ENCODE measurements around the gene ACTMAP. TPM values are rescaled to one million over a fixed set of nuclear protein-coding genes. Genes with fewer than 3 reads are reported as not detected.

Gene ACTMAP
- total RNA-seq, 1 donor from 2014 or later: 20.7 TPM

GRCh38 chr19:40742886-40743285 lies 7.4 kb downstream of the ACTMAP start:
- H3K4me1 Mint-ChIP-seq (ENCODE audit: low read depth, unreplicated experiment): peaks cover 27% of the 10 kb centered on the region
- peaks cover 15% of the 10 kb centered on the region for H3K9me3 Mint-ChIP-seq (ENCODE audit: unreplicated experiment)
- H3K27ac Mint-ChIP-seq (ENCODE audit: unreplicated experiment): no peak overlapping the region
- H3K36me3 Mint-ChIP-seq (ENCODE audit: unreplicated experiment): no peaks in the 10 kb centered on the region
- TF ChIP-seq CTCF (IDR thresholded peaks at IDR 0.05; ENCODE audit: partially characterized antibody, unreplicated experiment): no peak
- peaks cover 17% of the 10 kb centered on the region for H3K27me3 Mint-ChIP-seq (ENCODE audit: unreplicated experiment)
- DNase-seq: no peak
- H3K4me3 Mint-ChIP-seq (ENCODE audit: unreplicated experiment): no peak overlapping the region

- Mint-ChIP-seq H3K9me3 (ENCODE audit: unreplicated experiment) (peaks cover 15% of the 10 kb centered on the region), H3K27me3 (ENCODE audit: unreplicated experiment) (peaks cover 19% of the 10 kb centered on the region), H3K27ac (ENCODE audit: unreplicated experiment) (no peak overlapping the region)
These were observed 7.8 kb downstream of the ACTMAP start for GRCh38 chr19:40742477-40742876.

GRCh38 chr19:40741527-40742390 lies 8.5 kb downstream of the ACTMAP start:
- Mint-ChIP-seq H3K4me3 (ENCODE audit: unreplicated experiment) (peak overlapping the region; percentile 70), H3K27ac (ENCODE audit: unreplicated experiment) (peak overlapping the region; percentile 77), H3K27me3 (ENCODE audit: unreplicated experiment) (peaks cover 19% of the 10 kb centered on the region), H3K4me1 (ENCODE audit: low read depth, unreplicated experiment) (peaks cover 27% of the 10 kb centered on the region), H3K9me3 (ENCODE audit: unreplicated experiment) (peaks cover 15% of the 10 kb centered on the region), H3K36me3 (ENCODE audit: unreplicated experiment) (no peaks in the 10 kb centered on the region)
- no peak for TF ChIP-seq CTCF (IDR thresholded peaks at IDR 0.05; ENCODE audit: partially characterized antibody, unreplicated experiment)
- DNase-seq: peak; percentile 38

More at GRCh38 chr19:40742477-40742876, 7.8 kb downstream of the ACTMAP start:
- Mint-ChIP-seq H3K36me3 (ENCODE audit: unreplicated experiment) (no peaks in the 10 kb centered on the region), H3K4me3 (ENCODE audit: unreplicated experiment) (peak overlapping the region; percentile 70), H3K4me1 (ENCODE audit: low read depth, unreplicated experiment) (peaks cover 27% of the 10 kb centered on the region)
- DNase-seq: no peak
- no peak for TF ChIP-seq CTCF (IDR thresholded peaks at IDR 0.05; ENCODE audit: partially characterized antibody, unreplicated experiment)

- peaks cover 27% of the 10 kb centered on the region for H3K4me1 Mint-ChIP-seq (ENCODE audit: low read depth, unreplicated experiment)
- peak overlapping the region; percentile 71 for H3K27ac Mint-ChIP-seq (ENCODE audit: unreplicated experiment)
- no peak for DNase-seq
- H3K27me3 Mint-ChIP-seq (ENCODE audit: unreplicated experiment): peaks cover 19% of the 10 kb centered on the region
- H3K4me3 Mint-ChIP-seq (ENCODE audit: unreplicated experiment): peak overlapping the region; percentile 78
- TF ChIP-seq CTCF (IDR thresholded peaks at IDR 0.05; ENCODE audit: partially characterized antibody, unreplicated experiment): no peak
- peaks cover 15% of the 10 kb centered on the region for H3K9me3 Mint-ChIP-seq (ENCODE audit: unreplicated experiment)
- H3K36me3 Mint-ChIP-seq (ENCODE audit: unreplicated experiment): no peaks in the 10 kb centered on the region
These were observed 9.5 kb downstream of the ACTMAP start for GRCh38 chr19:40740747-40741146.

Data from glutamatergic neuron (in vitro differentiated cells).